ENCODE results near the gene TPTE2. TPM values are rescaled to one million over a fixed set of nuclear protein-coding genes. Genes with fewer than 3 reads are reported as not detected.

TPTE2 gene
- total and polyA plus RNA-seq, 10 of the 15 experiments (the other 5 are each of a cell fraction or from before 2014, with no cell fraction given) = 0.31 to 1.9 (median 1.2) TPM

DNA sequence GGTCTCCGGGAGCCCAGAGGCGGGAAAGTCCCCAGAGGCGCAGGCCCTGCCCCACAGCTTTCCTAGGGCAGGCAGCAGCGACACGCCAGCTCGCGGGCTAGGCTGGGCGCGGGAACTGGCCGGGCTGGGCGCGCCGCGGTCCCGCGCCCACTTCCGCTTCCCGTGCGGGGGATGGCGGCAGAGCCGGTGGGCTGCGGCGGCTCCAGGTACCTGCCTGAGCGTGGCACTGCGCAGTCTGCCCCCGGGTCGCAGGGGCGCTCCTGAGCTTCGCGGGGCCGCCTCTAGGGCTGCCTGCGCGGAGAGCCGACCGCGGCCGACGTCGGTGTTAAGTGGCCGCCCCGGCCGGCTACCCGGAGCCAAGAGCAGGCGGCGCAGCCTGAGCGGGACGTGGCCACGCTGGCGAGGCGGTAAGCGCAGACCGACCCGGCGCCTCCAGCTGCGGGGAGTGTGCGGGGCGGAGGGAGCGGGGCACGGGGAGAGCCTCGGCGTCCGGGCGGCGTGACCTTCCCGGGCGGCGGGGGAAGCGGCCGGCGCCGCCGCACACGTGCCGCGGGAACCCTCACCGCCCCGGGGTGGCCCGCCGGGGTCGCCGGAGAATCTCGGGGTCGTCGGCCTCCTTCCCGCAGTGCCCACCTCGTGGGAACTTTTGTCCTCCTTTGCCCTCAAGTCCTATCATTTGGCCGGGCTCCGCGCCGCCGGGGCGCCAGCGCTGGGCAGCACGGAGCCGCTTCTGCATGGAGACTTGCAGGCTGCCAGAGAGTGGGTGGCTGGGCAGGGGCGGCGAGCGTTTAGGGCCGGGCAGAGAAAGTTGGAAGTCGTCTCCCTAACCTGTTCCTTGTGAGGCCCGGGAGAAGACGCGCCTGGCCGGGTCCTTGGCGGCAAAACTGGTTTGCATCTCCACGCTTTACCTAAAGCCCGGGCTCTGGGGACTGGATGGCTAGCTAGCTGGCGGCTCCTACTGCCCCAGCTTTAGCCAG, 40.7 kb upstream of the TPTE2 start (continued):
- TF ChIP-seq, protein P1, sequence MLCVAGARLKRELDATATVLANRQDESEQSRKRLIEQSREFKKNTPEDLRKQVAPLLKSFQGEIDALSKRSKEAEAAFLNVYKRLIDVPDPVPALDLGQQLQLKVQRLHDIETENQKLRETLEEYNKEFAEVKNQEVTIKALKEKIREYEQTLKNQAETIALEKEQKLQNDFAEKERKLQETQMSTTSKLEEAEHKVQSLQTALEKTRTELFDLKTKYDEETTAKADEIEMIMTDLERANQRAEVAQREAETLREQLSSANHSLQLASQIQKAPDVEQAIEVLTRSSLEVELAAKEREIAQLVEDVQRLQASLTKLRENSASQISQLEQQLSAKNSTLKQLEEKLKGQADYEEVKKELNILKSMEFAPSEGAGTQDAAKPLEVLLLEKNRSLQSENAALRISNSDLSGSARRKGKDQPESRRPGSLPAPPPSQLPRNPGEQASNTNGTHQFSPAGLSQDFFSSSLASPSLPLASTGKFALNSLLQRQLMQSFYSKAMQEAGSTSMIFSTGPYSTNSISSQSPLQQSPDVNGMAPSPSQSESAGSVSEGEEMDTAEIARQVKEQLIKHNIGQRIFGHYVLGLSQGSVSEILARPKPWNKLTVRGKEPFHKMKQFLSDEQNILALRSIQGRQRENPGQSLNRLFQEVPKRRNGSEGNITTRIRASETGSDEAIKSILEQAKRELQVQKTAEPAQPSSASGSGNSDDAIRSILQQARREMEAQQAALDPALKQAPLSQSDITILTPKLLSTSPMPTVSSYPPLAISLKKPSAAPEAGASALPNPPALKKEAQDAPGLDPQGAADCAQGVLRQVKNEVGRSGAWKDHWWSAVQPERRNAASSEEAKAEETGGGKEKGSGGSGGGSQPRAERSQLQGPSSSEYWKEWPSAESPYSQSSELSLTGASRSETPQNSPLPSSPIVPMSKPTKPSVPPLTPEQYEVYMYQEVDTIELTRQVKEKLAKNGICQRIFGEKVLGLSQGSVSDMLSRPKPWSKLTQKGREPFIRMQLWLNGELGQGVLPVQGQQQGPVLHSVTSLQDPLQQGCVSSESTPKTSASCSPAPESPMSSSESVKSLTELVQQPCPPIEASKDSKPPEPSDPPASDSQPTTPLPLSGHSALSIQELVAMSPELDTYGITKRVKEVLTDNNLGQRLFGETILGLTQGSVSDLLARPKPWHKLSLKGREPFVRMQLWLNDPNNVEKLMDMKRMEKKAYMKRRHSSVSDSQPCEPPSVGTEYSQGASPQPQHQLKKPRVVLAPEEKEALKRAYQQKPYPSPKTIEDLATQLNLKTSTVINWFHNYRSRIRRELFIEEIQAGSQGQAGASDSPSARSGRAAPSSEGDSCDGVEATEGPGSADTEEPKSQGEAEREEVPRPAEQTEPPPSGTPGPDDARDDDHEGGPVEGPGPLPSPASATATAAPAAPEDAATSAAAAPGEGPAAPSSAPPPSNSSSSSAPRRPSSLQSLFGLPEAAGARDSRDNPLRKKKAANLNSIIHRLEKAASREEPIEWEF (IDR thresholded peaks at IDR 0.05; ENCODE audit: insufficient replicate concordance, low read depth, low read length) = no peak
- TF ChIP-seq, protein P2, sequence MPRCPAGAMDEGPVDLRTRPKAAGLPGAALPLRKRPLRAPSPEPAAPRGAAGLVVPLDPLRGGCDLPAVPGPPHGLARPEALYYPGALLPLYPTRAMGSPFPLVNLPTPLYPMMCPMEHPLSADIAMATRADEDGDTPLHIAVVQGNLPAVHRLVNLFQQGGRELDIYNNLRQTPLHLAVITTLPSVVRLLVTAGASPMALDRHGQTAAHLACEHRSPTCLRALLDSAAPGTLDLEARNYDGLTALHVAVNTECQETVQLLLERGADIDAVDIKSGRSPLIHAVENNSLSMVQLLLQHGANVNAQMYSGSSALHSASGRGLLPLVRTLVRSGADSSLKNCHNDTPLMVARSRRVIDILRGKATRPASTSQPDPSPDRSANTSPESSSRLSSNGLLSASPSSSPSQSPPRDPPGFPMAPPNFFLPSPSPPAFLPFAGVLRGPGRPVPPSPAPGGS (IDR thresholded peaks at IDR 0.05; ENCODE audit: borderline replicate concordance, insufficient read depth, low read depth, low read length, poor library complexity, severe bottlenecking) = no peak
- TF ChIP-seq NFXL1 (IDR thresholded peaks at IDR 0.05; ENCODE audit: borderline replicate concordance) = no peak
- peak; percentile 81 for TF ChIP-seq NR2F1 (conservative IDR thresholded peaks at IDR 0.05)
- TF ChIP-seq, protein P3, sequence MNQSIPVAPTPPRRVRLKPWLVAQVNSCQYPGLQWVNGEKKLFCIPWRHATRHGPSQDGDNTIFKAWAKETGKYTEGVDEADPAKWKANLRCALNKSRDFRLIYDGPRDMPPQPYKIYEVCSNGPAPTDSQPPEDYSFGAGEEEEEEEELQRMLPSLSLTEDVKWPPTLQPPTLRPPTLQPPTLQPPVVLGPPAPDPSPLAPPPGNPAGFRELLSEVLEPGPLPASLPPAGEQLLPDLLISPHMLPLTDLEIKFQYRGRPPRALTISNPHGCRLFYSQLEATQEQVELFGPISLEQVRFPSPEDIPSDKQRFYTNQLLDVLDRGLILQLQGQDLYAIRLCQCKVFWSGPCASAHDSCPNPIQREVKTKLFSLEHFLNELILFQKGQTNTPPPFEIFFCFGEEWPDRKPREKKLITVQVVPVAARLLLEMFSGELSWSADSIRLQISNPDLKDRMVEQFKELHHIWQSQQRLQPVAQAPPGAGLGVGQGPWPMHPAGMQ (IDR thresholded peaks at IDR 0.05; ENCODE audit: borderline replicate concordance) = no peak
- TF ChIP-seq HDAC6 (IDR thresholded peaks at IDR 0.05; ENCODE audit: unreplicated experiment) = no peak
- TF ChIP-seq, protein P4, sequence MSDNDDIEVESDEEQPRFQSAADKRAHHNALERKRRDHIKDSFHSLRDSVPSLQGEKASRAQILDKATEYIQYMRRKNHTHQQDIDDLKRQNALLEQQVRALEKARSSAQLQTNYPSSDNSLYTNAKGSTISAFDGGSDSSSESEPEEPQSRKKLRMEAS (IDR thresholded peaks at IDR 0.05; ENCODE audit: low read depth, low read length) = no peak; the same call in 1 of the 2 replicates
